ENCODE data around the gene KRTAP4-8. TPM values are rescaled to one million over a fixed set of nuclear protein-coding genes. Genes with fewer than 3 reads are reported as not detected.
"Not testable (repeated sequence)": the region's sequence is repeated elsewhere in the genome, so short reads cannot be mapped to it uniquely, and the experiment has no call there.

KRTAP4-8 gene
- total RNA-seq, 1 experiment from 2014 or later = not detected

DNA sequence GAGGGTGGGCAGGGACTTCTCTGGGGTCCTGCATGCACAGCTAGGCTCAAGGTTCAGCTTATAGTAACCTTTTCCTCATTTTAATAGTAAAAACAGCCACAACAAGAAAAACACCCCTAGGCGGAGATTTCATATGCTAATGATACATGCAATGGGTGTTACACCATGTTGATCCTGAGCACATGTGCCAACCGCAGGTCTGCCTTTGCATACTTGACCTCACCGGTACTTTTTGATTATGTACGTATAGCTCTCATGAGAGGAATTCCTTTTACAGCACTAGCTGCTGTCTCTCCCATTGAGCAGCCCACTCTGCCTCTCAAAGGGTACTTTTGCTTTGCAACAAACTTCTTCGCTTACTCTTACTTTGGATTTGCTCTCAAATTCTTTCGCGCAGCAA, 1.9 kb downstream of the KRTAP4-8 start:
- no TSS peak for BruUV-seq (replicated peaks)
- H3K36me3 ChIP-seq (ENCODE audit: low read depth) = no peaks in the 10 kb centered on the region
- H2AFZ ChIP-seq = no peak overlapping the region
- POLR2A ChIA-PET (ENCODE audit: unreplicated experiment) = no interaction called here
- DNase-seq = no peak
- peaks cover 7% of the 10 kb centered on the region; the same call in 1 of the 2 replicates for H3F3A ChIP-seq (ENCODE audit: insufficient read depth, low read depth)
- H3K4me1 ChIP-seq (replicated peaks; ENCODE audit: insufficient read depth) = peaks cover 29% of the 10 kb centered on the region
- H3K4me2 ChIP-seq = no peak overlapping the region
- H3K79me2 ChIP-seq (ENCODE audit: low read depth) = no peaks in the 10 kb centered on the region
- TF ChIP-seq, protein P1, sequence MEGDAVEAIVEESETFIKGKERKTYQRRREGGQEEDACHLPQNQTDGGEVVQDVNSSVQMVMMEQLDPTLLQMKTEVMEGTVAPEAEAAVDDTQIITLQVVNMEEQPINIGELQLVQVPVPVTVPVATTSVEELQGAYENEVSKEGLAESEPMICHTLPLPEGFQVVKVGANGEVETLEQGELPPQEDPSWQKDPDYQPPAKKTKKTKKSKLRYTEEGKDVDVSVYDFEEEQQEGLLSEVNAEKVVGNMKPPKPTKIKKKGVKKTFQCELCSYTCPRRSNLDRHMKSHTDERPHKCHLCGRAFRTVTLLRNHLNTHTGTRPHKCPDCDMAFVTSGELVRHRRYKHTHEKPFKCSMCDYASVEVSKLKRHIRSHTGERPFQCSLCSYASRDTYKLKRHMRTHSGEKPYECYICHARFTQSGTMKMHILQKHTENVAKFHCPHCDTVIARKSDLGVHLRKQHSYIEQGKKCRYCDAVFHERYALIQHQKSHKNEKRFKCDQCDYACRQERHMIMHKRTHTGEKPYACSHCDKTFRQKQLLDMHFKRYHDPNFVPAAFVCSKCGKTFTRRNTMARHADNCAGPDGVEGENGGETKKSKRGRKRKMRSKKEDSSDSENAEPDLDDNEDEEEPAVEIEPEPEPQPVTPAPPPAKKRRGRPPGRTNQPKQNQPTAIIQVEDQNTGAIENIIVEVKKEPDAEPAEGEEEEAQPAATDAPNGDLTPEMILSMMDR (conservative IDR thresholded peaks at IDR 0.05) = no peak
- TF ChIP-seq EZH2 (IDR thresholded peaks at IDR 0.05; ENCODE audit: low read depth) = no peak
- H4K20me1 ChIP-seq (ENCODE audit: insufficient read depth) = no peaks in the 10 kb centered on the region
- H3K27ac ChIP-seq = no peak overlapping the region
- intact Hi-C loops (cut with micrococcal nuclease; ENCODE audit: unreplicated experiment) = no loop called here
- no peaks in the 10 kb centered on the region for H3K27me3 ChIP-seq (ENCODE audit: insufficient read depth, low read depth)
- no peaks in the 10 kb centered on the region; the same call in 1 of the 2 replicates for H3K9me3 ChIP-seq (ENCODE audit: insufficient read depth, low read depth)
- no peaks in the 10 kb centered on the region for H3K9me2 ChIP-seq (ENCODE audit: insufficient read depth)
- CTCF ChIA-PET = no interaction called here
- H3K4me3 ChIP-seq = no peak overlapping the region

DNA sequence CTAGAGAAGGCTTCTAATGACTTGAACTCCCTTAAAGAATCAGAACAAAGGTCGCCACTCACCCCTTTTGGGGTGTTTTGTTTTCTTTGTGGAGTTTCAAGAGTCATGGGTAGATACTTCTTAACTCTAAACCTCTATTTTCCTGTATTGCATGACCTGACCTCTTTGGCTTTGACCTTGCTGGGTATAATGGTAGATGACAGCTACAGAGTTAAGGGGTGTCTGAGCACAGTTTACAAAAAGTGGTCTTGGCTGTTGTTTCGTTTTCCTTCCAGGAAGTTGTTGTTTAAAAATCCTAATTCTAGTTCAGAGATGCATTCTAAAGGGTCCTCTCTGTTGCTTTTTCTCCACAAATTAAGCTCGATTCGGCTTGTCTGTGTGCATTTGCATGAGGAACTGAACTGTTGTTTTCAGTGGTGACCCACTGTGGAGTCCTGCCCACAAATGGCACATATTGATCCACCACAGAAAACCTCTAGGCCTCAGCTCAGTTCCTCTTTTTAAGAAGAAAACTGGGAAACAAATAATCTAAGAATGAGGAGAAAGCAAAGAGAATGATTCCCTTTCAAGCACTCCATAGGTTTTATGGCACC, 9.1 kb downstream of the KRTAP4-8 start:
- BruUV-seq (replicated peaks); H3K36me3 ChIP-seq (ENCODE audit: low read depth); H3K4me3 ChIP-seq; H3F3A ChIP-seq (ENCODE audit: insufficient read depth, low read depth); POLR2A ChIA-PET (ENCODE audit: unreplicated experiment); H3K79me2 ChIP-seq (ENCODE audit: low read depth); H4K20me1 ChIP-seq (ENCODE audit: insufficient read depth); H2AFZ ChIP-seq; H3K9me3 ChIP-seq (ENCODE audit: insufficient read depth, low read depth); H3K27ac ChIP-seq; intact Hi-C loops (cut with micrococcal nuclease; ENCODE audit: unreplicated experiment); H3K4me2 ChIP-seq; H3K27me3 ChIP-seq (ENCODE audit: insufficient read depth, low read depth); CTCF ChIA-PET; DNase-seq; H3K9me2 ChIP-seq (ENCODE audit: insufficient read depth): not testable (repeated sequence)
- H3K4me1 ChIP-seq (replicated peaks; ENCODE audit: insufficient read depth) = peaks cover 16% of the 10 kb centered on the region

DNA sequence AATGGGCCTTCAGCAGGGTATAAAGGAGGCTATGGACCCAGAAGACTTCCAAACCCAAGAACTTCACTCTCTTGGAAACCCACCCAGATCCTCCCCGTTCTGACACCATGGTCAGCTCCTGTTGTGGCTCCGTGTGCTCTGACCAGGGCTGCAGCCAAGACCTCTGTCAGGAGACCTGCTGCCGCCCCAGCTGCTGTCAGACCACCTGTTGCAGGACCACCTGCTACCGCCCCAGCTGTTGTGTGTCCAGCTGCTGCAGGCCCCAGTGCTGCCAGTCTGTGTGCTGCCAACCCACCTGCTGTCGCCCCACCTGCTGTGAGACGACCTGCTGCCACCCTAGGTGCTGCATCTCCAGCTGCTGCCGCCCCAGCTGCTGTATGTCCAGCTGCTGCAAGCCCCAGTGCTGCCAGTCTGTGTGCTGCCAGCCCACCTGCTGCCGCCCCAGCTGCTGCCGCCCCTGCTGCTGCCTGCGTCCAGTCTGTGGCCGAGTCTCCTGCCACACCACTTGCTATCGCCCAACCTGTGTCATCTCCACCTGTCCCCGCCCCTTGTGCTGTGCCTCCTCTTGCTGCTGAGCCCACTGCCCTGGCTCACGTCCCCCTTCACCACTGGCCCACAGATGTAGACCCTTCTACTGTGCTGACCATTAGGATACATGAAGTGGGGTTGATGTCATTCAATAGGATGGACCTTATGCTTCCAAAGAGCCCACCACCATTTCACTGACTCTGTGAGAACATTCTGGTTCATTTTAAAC, 13.7 kb downstream of the KRTAP4-8 start, which contains the start of gene KRTAP4-7:
Gene KRTAP4-7, plus strand, starts transcription at position 51 of the 757 bp plus-strand sequence. Its CDS starts 57 bp downstream, at position 108.
- H3K36me3 ChIP-seq (ENCODE audit: low read depth); H3K4me3 ChIP-seq; BruUV-seq (replicated peaks); POLR2A ChIA-PET (ENCODE audit: unreplicated experiment); CTCF ChIA-PET; H3K79me2 ChIP-seq (ENCODE audit: low read depth); intact Hi-C loops (cut with micrococcal nuclease; ENCODE audit: unreplicated experiment); DNase-seq; H3K27me3 ChIP-seq (ENCODE audit: insufficient read depth, low read depth); H2AFZ ChIP-seq; H3K9me2 ChIP-seq (ENCODE audit: insufficient read depth); H4K20me1 ChIP-seq (ENCODE audit: insufficient read depth): not testable (repeated sequence)
- Histone ChIP-seq H3K4me1 (replicated peaks; ENCODE audit: insufficient read depth) (peaks cover 35% of the 10 kb centered on the region), H3K4me2 (peak within 1 kb of the TSS; percentile 56), H3K27ac (peak within 1 kb of the TSS; percentile 69), H3K9me3 (ENCODE audit: insufficient read depth, low read depth) (peaks cover 13% of the 10 kb centered on the region), H3F3A (ENCODE audit: insufficient read depth, low read depth) (peaks cover 13% of the 10 kb centered on the region)

DNA sequence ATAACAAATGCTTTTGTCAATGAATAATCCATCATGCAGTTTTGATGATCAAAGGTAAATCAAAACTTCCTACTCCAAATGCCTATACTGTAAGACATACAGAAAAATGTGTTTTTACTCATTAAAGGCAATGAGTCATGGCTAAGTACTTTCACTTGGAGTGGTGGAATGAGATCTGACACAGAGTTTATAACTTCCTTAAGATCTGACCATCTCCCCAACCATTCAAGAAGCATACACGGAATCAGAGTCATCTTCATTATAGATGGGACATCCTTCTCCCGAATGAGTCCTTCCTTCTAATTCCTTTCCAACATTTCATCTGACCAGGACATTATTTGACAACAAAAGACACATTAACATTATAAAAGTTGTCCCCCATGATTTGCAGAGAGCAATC, 14.5 kb downstream of the KRTAP4-8 start:
- H3K4me3 ChIP-seq; CTCF ChIA-PET; intact Hi-C loops (cut with micrococcal nuclease; ENCODE audit: unreplicated experiment); POLR2A ChIA-PET (ENCODE audit: unreplicated experiment); H3K9me2 ChIP-seq (ENCODE audit: insufficient read depth); H3K79me2 ChIP-seq (ENCODE audit: low read depth); H2AFZ ChIP-seq; H3K27me3 ChIP-seq (ENCODE audit: insufficient read depth, low read depth); H3K36me3 ChIP-seq (ENCODE audit: low read depth); BruUV-seq (replicated peaks); H4K20me1 ChIP-seq (ENCODE audit: insufficient read depth): not testable (repeated sequence)
- peak overlapping the region; percentile 56 for H3K4me2 ChIP-seq
- H3K4me1 ChIP-seq (replicated peaks; ENCODE audit: insufficient read depth) = peaks cover 35% of the 10 kb centered on the region
- H3K9me3 ChIP-seq (ENCODE audit: insufficient read depth, low read depth) = peaks cover 13% of the 10 kb centered on the region
- peaks cover 13% of the 10 kb centered on the region for H3F3A ChIP-seq (ENCODE audit: insufficient read depth, low read depth)
- H3K27ac ChIP-seq = peak overlapping the region; percentile 69
- peak in 1 of 2 experiments; percentile 75 for DNase-seq
